ENCODE results near the gene GALNT17. TPM values are rescaled to one million over a fixed set of nuclear protein-coding genes. Genes with fewer than 3 reads are reported as not detected.

The GALNT17 gene
- total and polyA plus RNA-seq, 2 experiments from 2014 or later = 11.1 to 65.6 TPM

DNA sequence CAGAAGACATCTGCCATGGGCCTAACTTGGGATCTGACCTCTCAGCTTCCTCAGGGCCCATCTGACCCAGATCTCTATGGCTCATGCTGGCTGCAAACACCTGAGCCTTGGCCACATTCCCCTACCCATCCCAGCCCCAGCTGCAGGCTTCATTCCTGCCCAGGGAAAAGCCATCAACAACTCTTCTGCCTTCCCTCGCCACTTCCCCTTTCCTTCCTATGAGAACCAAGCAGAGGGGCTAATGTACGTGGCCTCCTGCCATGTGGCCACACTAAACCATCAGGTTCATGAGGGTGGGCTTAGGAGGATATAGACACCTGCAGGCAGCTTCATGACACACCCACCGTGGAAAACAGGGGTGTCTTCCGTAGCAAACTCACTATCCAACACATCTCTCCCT, 312.2 kb downstream of the GALNT17 start (continued):
- TF ChIP-seq POLR2AphosphoS5 (IDR thresholded peaks at IDR 0.05; ENCODE audit: low read depth) (no peak), JUNB (IDR thresholded peaks at IDR 0.05; ENCODE audit: unreplicated experiment) (no peak), ETS1 (IDR thresholded peaks at IDR 0.05) (no peak), ZNF331 (CRISPR knock-in tag; IDR thresholded peaks at IDR 0.05; ENCODE audit: low read depth) (no peak), NANOG (IDR thresholded peaks at IDR 0.05; ENCODE audit: borderline replicate concordance) (no peak), EZH2phosphoT487 (IDR thresholded peaks at IDR 0.05; ENCODE audit: unreplicated experiment) (no peak)
- TF ChIP-seq, protein P1, sequence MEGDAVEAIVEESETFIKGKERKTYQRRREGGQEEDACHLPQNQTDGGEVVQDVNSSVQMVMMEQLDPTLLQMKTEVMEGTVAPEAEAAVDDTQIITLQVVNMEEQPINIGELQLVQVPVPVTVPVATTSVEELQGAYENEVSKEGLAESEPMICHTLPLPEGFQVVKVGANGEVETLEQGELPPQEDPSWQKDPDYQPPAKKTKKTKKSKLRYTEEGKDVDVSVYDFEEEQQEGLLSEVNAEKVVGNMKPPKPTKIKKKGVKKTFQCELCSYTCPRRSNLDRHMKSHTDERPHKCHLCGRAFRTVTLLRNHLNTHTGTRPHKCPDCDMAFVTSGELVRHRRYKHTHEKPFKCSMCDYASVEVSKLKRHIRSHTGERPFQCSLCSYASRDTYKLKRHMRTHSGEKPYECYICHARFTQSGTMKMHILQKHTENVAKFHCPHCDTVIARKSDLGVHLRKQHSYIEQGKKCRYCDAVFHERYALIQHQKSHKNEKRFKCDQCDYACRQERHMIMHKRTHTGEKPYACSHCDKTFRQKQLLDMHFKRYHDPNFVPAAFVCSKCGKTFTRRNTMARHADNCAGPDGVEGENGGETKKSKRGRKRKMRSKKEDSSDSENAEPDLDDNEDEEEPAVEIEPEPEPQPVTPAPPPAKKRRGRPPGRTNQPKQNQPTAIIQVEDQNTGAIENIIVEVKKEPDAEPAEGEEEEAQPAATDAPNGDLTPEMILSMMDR (conservative IDR thresholded peaks at IDR 0.05; ENCODE audit: low read depth in 2 of 2) = no peak
- TF ChIP-seq, protein P2, sequence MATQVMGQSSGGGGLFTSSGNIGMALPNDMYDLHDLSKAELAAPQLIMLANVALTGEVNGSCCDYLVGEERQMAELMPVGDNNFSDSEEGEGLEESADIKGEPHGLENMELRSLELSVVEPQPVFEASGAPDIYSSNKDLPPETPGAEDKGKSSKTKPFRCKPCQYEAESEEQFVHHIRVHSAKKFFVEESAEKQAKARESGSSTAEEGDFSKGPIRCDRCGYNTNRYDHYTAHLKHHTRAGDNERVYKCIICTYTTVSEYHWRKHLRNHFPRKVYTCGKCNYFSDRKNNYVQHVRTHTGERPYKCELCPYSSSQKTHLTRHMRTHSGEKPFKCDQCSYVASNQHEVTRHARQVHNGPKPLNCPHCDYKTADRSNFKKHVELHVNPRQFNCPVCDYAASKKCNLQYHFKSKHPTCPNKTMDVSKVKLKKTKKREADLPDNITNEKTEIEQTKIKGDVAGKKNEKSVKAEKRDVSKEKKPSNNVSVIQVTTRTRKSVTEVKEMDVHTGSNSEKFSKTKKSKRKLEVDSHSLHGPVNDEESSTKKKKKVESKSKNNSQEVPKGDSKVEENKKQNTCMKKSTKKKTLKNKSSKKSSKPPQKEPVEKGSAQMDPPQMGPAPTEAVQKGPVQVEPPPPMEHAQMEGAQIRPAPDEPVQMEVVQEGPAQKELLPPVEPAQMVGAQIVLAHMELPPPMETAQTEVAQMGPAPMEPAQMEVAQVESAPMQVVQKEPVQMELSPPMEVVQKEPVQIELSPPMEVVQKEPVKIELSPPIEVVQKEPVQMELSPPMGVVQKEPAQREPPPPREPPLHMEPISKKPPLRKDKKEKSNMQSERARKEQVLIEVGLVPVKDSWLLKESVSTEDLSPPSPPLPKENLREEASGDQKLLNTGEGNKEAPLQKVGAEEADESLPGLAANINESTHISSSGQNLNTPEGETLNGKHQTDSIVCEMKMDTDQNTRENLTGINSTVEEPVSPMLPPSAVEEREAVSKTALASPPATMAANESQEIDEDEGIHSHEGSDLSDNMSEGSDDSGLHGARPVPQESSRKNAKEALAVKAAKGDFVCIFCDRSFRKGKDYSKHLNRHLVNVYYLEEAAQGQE (IDR thresholded peaks at IDR 0.05; ENCODE audit: unreplicated experiment) = no peak

DNA sequence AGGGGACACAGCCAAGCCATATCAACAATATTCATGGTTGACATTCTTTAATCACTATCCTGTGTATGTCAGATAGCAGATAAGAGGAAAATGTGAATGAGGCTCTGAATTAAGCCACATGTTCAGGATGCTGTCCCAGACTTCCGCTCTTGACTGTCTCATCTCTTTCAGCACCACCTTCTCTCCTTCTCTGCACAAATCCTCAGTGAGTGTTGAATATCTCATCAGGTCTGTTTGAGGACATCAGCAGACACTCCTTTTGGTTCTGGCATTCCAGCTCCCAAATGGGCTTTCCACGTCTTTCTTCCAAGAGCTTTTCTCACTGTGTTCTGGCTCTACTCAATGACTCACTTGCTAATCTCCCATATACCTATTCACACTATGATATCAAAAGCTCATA, 321.7 kb downstream of the GALNT17 start:
- no peak overlapping the region for H3K4me3 ChIP-seq
- no peak overlapping the region for H2AFZ ChIP-seq
- no peaks in the 10 kb centered on the region for H4K20me1 ChIP-seq (replicated peaks; ENCODE audit: insufficient read depth)
- H3K79me2 ChIP-seq (replicated peaks; ENCODE audit: insufficient read depth) = 0 out of 2 replicates have a peak, but pooled peaks cover 9% of the 10 kb centered on the region
- no peaks in the 10 kb centered on the region for H3K27me3 ChIP-seq (ENCODE audit: insufficient read depth)
- no peak overlapping the region for H3K27ac ChIP-seq (ENCODE audit: low read depth)
- Mint-ChIP-seq H3K4me3 (no peak overlapping the region), H3K4me1 (peaks cover 35% of the 10 kb centered on the region), H3K9me3 (peaks cover 8% of the 10 kb centered on the region), H3K27me3 (ENCODE audit: insufficient read depth, low read depth, poor library complexity) (peaks cover 8% of the 10 kb centered on the region), H3K36me3 (ENCODE audit: low read depth) (peaks cover 26% of the 10 kb centered on the region), H3K27ac (no peak overlapping the region)
- no peaks in the 10 kb centered on the region for H3K36me3 ChIP-seq (ENCODE audit: insufficient read depth)
- ATAC-seq (no peak), DNase-seq (ENCODE audit: low spot score) (no peak)
- peaks cover 19% of the 10 kb centered on the region for H3F3A ChIP-seq (replicated peaks; ENCODE audit: low read depth)
- 0 out of 2 replicates have a peak, but pooled peaks cover 12% of the 10 kb centered on the region for H3K9me2 ChIP-seq (ENCODE audit: insufficient read depth)
- peaks cover 33% of the 10 kb centered on the region for H3K4me1 ChIP-seq (ENCODE audit: insufficient read depth)
- no peak overlapping the region for H3K4me2 ChIP-seq
- TF ChIP-seq, protein P2 (IDR thresholded peaks at IDR 0.05; ENCODE audit: unreplicated experiment) = no peak
- TF ChIP-seq EZH2phosphoT487 (IDR thresholded peaks at IDR 0.05; ENCODE audit: unreplicated experiment) (no peak), JUNB (IDR thresholded peaks at IDR 0.05; ENCODE audit: unreplicated experiment) (no peak), ZNF331 (CRISPR knock-in tag; IDR thresholded peaks at IDR 0.05; ENCODE audit: low read depth) (no peak), ZNF114 (CRISPR knock-in tag; IDR thresholded peaks at IDR 0.05) (no peak)

Data from GM23338 (cell line).